Measurements from ENCODE around the gene SLC16A13. TPM values are rescaled to one million over a fixed set of nuclear protein-coding genes. Genes with fewer than 3 reads are reported as not detected.

Gene SLC16A13
- total and polyA plus RNA-seq, 2 of the 4 experiments (the other 2 are of a cell fraction) = 0.18 to 2.3 TPM

- POLR2A ChIA-PET (ENCODE audit: unreplicated experiment) = no interaction called here
- WGBS, 2 experiments (ENCODE audit: extremely low coverage in 2 of 2, insufficient read length in 1 of 2) = no CpG with 5 or more reads among the region's 2 CpGs
- no peak overlapping the region for H2BK15ac ChIP-seq (ENCODE audit: low read depth, low read length)
- H3K14ac ChIP-seq (replicated peaks; ENCODE audit: low read depth, low read length) = no peak overlapping the region
- H3K79me1 ChIP-seq (ENCODE audit: low read depth in 1 of 2, low read length in 2 of 2) = peaks cover 26 to 77% of the 10 kb centered on the region in 2 experiments
- H2BK5ac ChIP-seq (ENCODE audit: low read depth, low read length, poor library complexity, severe bottlenecking) = no peak overlapping the region
- H2AK5ac ChIP-seq (ENCODE audit: low read depth, low read length) = no peak overlapping the region
- ATAC-seq (ENCODE audit: low read depth) (no peak), DNase-seq (no peak)
- no peak overlapping the region for H3K18ac ChIP-seq (ENCODE audit: low read depth, low read length)
- H4K8ac ChIP-seq (ENCODE audit: low read depth in 2 of 2, low read length in 2 of 2) = no peak overlapping the region
- no peaks in the 10 kb centered on the region for H3K9me3 ChIP-seq (ENCODE audit: control insufficient read depth, insufficient read depth, low read length)
- H4K20me1 ChIP-seq (ENCODE audit: insufficient read depth, low read length) = peaks cover 7% of the 10 kb centered on the region
- H3K4me2 ChIP-seq (ENCODE audit: low read depth, low read length) = no peak overlapping the region
- H3K36me3 ChIP-seq (ENCODE audit: control insufficient read depth, insufficient read depth, low read length) = peaks cover 8% of the 10 kb centered on the region
- H3K4me1 ChIP-seq (ENCODE audit: control insufficient read depth, insufficient read depth, low read length) = peaks cover 3% of the 10 kb centered on the region; the same call in 1 of the 2 replicates
- no peak overlapping the region for H3K9ac ChIP-seq (ENCODE audit: low read depth, low read length)
- H3K9me1 ChIP-seq (ENCODE audit: insufficient read depth, low read length) = no peaks in the 10 kb centered on the region
- BruUV-seq (replicated peaks) = no TSS peak
- no peak overlapping the region for H4K5ac ChIP-seq (ENCODE audit: low read depth, low read length)
- TF ChIP-seq SMC3 (IDR thresholded peaks at IDR 0.05; ENCODE audit: low read depth, low read length) = no peak
- no peak for TF ChIP-seq MAZ (IDR thresholded peaks at IDR 0.05; ENCODE audit: borderline replicate concordance, low read depth, low read length)
- TF ChIP-seq ELK1 (IDR thresholded peaks at IDR 0.05; ENCODE audit: borderline replicate concordance, low read depth, low read length) = no peak
- no peak overlapping the region for H3K27ac ChIP-seq (ENCODE audit: insufficient read depth, low read length)
- no peak overlapping the region for H2BK20ac ChIP-seq (ENCODE audit: low read depth, low read length)
- H3K4me3 ChIP-seq (ENCODE audit: insufficient read depth, low read depth, low read length) = no peak overlapping the region
- in situ Hi-C loops (cut with MboI; ENCODE audit: low sequenced_read_pairs) (loop anchor here (10.0 kb wide), 1 partner anchor 346 kb away; no protein-coding TSS in a partner anchor), dilution Hi-C loops (cut with HindIII; ENCODE audit: low sequenced_read_pairs, unreplicated experiment) (no loop called here), intact Hi-C loops (cut with micrococcal nuclease) (no loop called here)
- no peaks in the 10 kb centered on the region for H3K27me3 ChIP-seq (ENCODE audit: control insufficient read depth, insufficient read depth, low read length)
- no peak overlapping the region for H3K23ac ChIP-seq (ENCODE audit: low read depth, low read length)
- no peak overlapping the region for H3K56ac ChIP-seq (ENCODE audit: extremely low read depth, insufficient read depth, low read length)
- no peak overlapping the region for H4K91ac ChIP-seq (ENCODE audit: insufficient read depth, low read depth, low read length)
- H2AFZ ChIP-seq (replicated peaks; ENCODE audit: low read length, poor library complexity) = no peak overlapping the region
- CTCF ChIA-PET = no interaction called here
- no peak overlapping the region for H2BK120ac ChIP-seq (ENCODE audit: low read depth, low read length)
- H3K4ac ChIP-seq (ENCODE audit: low read depth, low read length) = no peak overlapping the region
- no peak overlapping the region for H2AK9ac ChIP-seq (replicated peaks; ENCODE audit: low read depth, low read length, poor library complexity)
Measured at GRCh38 chr17:7010523-7010922, 25.3 kb upstream of the SLC16A13 start.
